ENCODE measurements around the gene KCNC3. TPM values are rescaled to one million over a fixed set of nuclear protein-coding genes. Genes with fewer than 3 reads are reported as not detected.
"Not testable (repeated sequence)": the region's sequence is repeated elsewhere in the genome, so short reads cannot be mapped to it uniquely, and the experiment has no call there.

The KCNC3 gene
- total and polyA plus RNA-seq, 2 of the 4 experiments (the other 2 are of a cell fraction), result 0.07 TPM; not detected in 1

GRCh38 chr19:50337031-50337430 is 7.9 kb upstream of the KCNC3 start:
- H2AK5ac ChIP-seq (ENCODE audit: low read depth, low read length); H4K5ac ChIP-seq (ENCODE audit: low read depth, low read length); H2BK20ac ChIP-seq (ENCODE audit: low read depth, low read length); H3K9ac ChIP-seq (ENCODE audit: low read depth, low read length); H3K18ac ChIP-seq (ENCODE audit: low read depth, low read length); H3K4ac ChIP-seq (ENCODE audit: low read depth, low read length); H3K56ac ChIP-seq (ENCODE audit: extremely low read depth, insufficient read depth, low read length); H4K91ac ChIP-seq (ENCODE audit: insufficient read depth, low read depth, low read length); dilution Hi-C loops (cut with HindIII; ENCODE audit: low sequenced_read_pairs, unreplicated experiment); H3K9me1 ChIP-seq (ENCODE audit: insufficient read depth, low read length); H4K8ac ChIP-seq (ENCODE audit: low read depth in 2 of 2, low read length in 2 of 2); H2AFZ ChIP-seq (replicated peaks; ENCODE audit: low read length, poor library complexity); H2BK120ac ChIP-seq (ENCODE audit: low read depth, low read length); H3K14ac ChIP-seq (replicated peaks; ENCODE audit: low read depth, low read length); H3K79me1 ChIP-seq (ENCODE audit: low read depth in 1 of 2, low read length in 2 of 2); ATAC-seq (ENCODE audit: low read depth); POLR2A ChIA-PET (ENCODE audit: unreplicated experiment); CTCF ChIA-PET; H3K27ac ChIP-seq (ENCODE audit: insufficient read depth, low read length); H3K4me1 ChIP-seq (ENCODE audit: control insufficient read depth, insufficient read depth, low read length); H2BK15ac ChIP-seq (ENCODE audit: low read depth, low read length); intact Hi-C loops (cut with micrococcal nuclease); H3K4me2 ChIP-seq (ENCODE audit: low read depth, low read length); H3K36me3 ChIP-seq (ENCODE audit: control insufficient read depth, insufficient read depth, low read length); H3K27me3 ChIP-seq (ENCODE audit: control insufficient read depth, insufficient read depth, low read length); DNase-seq; H3K4me3 ChIP-seq (ENCODE audit: insufficient read depth, low read depth, low read length); BruUV-seq (replicated peaks); H4K20me1 ChIP-seq (ENCODE audit: insufficient read depth, low read length); H2AK9ac ChIP-seq (replicated peaks; ENCODE audit: low read depth, low read length, poor library complexity); H2BK5ac ChIP-seq (ENCODE audit: low read depth, low read length, poor library complexity, severe bottlenecking); H3K23ac ChIP-seq (ENCODE audit: low read depth, low read length); H3K9me3 ChIP-seq (ENCODE audit: control insufficient read depth, insufficient read depth, low read length); in situ Hi-C loops (cut with MboI; ENCODE audit: low sequenced_read_pairs): not testable (repeated sequence)
- WGBS, 2 experiments (ENCODE audit: extremely low coverage in 2 of 2, insufficient read length in 1 of 2), result no CpG with 5 or more reads among the region's 6 CpGs

Data from IMR-90 (cell line).